Measurements from ENCODE around the gene HAPSTR1. TPM values are rescaled to one million over a fixed set of nuclear protein-coding genes. Genes with fewer than 3 reads are reported as not detected.

Gene HAPSTR1
- total and polyA plus RNA-seq, 2 experiments from 2014 or later: 9.5 to 66.0 TPM

DNA sequence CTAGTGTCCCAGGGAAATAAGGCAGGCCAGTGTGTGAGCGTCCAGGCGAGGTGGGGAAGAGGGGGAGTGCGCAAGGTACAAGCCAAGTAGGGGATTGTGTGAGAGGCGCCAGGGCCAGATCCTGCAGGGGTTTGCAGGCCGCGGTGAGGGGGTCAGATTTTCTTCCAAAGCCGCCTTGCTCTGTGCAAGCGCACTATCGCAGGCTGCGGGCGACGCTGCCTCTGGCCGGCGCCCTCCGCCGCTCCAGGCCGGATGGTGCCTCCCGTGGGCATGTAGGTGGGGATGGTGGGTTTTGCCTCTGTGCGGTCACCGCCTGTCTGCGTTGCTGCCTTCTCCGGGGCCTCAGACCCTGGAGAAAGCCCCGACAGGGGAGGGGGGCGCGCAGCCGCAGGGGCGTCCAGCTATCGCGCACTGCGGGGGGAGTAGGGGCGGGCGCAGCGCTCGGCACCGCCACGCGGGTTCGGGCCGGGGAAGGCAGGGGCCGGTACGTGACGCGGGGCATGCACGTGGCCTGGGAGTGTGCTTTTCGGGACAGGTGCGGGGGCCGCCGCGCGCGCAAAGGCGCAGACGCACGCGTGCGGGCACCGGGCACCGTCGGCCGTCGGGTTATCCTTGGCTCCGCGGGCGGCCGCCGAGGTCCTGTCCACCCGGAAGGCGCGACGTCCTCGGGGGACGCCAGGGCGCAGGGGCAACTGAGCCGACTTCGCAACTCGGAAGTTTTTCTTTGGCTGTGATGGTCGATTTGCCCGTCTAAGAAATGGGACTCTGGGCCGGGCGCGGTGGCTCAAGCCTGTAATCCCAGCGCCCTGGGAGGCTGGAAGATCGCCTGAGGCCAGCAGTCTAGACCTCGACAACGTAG is 1.1 kb upstream of the HAPSTR1 start:
- peaks cover 33% of the 10 kb centered on the region for H3K79me2 ChIP-seq (replicated peaks; ENCODE audit: insufficient read depth)
- TF ChIP-seq, protein P1, sequence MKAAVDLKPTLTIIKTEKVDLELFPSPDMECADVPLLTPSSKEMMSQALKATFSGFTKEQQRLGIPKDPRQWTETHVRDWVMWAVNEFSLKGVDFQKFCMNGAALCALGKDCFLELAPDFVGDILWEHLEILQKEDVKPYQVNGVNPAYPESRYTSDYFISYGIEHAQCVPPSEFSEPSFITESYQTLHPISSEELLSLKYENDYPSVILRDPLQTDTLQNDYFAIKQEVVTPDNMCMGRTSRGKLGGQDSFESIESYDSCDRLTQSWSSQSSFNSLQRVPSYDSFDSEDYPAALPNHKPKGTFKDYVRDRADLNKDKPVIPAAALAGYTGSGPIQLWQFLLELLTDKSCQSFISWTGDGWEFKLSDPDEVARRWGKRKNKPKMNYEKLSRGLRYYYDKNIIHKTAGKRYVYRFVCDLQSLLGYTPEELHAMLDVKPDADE (IDR thresholded peaks at IDR 0.05): 0 out of 2 replicates have a peak, but pooled peaks have one; percentile 19
- TF ChIP-seq STAT1 (IDR thresholded peaks at IDR 0.05; ENCODE audit: unreplicated experiment): no peak
- H3K4me1 ChIP-seq (ENCODE audit: insufficient read depth): peaks cover 27% of the 10 kb centered on the region
- DNase-seq (ENCODE audit: low spot score) (peak; percentile 64), ATAC-seq (peak; percentile 35)
- H3K4me2 ChIP-seq: peak overlapping the region; percentile 88
- Mint-ChIP-seq H3K27ac (peak overlapping the region; percentile 95), H3K36me3 (ENCODE audit: low read depth) (peaks cover 25% of the 10 kb centered on the region), H3K4me3 (peak overlapping the region; percentile 80), H3K27me3 (ENCODE audit: insufficient read depth, low read depth, poor library complexity) (peaks cover 20% of the 10 kb centered on the region), H3K4me1 (peaks cover 19% of the 10 kb centered on the region), H3K9me3 (peaks cover 3% of the 10 kb centered on the region; the same call in 1 of the 3 replicates)
- peak overlapping the region; percentile 90 for H2AFZ ChIP-seq
- peak overlapping the region; percentile 88 for H3K27ac ChIP-seq (ENCODE audit: low read depth)
- H3F3A ChIP-seq (replicated peaks; ENCODE audit: low read depth): peaks cover 3% of the 10 kb centered on the region; the same call in 1 of the 2 replicates
- H4K20me1 ChIP-seq (replicated peaks; ENCODE audit: insufficient read depth): peaks cover 26% of the 10 kb centered on the region
- H3K36me3 ChIP-seq (ENCODE audit: insufficient read depth): no peaks in the 10 kb centered on the region; the same call in 1 of the 2 replicates
- no peaks in the 10 kb centered on the region for H3K27me3 ChIP-seq (ENCODE audit: insufficient read depth)
- peak overlapping the region; percentile 81 for H3K4me3 ChIP-seq
- no peaks in the 10 kb centered on the region for H3K9me2 ChIP-seq (ENCODE audit: insufficient read depth)

DNA sequence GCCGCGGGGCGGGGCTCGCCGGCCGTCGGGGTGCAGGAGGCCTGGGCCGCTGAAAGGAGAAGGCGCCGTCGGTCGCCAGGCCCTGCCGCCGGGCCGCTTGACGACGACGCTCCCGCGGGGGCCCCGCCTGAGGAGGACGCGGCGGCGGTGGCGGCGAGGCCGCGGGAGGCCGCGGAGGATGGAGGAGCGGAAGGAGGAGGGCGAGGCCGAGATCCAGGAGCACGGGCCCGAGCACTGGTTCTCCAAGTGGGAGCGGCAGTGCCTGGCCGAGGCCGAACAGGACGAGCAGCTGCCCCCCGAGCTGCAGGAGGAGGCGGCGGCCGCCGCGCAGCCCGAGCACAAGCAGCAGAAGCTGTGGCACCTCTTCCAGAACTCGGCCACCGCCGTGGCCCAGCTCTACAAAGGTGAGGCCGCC is 430 bp downstream of the HAPSTR1 start:
- H3K27me3 Mint-ChIP-seq (ENCODE audit: insufficient read depth, low read depth, poor library complexity): peaks cover 20% of the 10 kb centered on the region
- Histone ChIP-seq H3K27me3 (ENCODE audit: insufficient read depth) (no peaks in the 10 kb centered on the region), H3K27ac (ENCODE audit: low read depth) (no peak overlapping the region), H3K79me2 (replicated peaks; ENCODE audit: insufficient read depth) (peaks cover 49% of the 10 kb centered on the region), H3K36me3 (ENCODE audit: insufficient read depth) (peaks cover 7% of the 10 kb centered on the region), H3K4me2 (peak overlapping the region; percentile 76), H4K20me1 (replicated peaks; ENCODE audit: insufficient read depth) (peaks cover 41% of the 10 kb centered on the region), H3K4me1 (ENCODE audit: insufficient read depth) (peaks cover 34% of the 10 kb centered on the region), H3K4me3 (peak overlapping the region; percentile 95), H2AFZ (no peak overlapping the region), H3F3A (replicated peaks; ENCODE audit: low read depth) (peaks cover 3% of the 10 kb centered on the region; the same call in 1 of the 2 replicates), H3K9me2 (ENCODE audit: insufficient read depth) (no peaks in the 10 kb centered on the region)
- no peak for DNase-seq (ENCODE audit: low spot score)
- H3K36me3 Mint-ChIP-seq (ENCODE audit: low read depth): peaks cover 38% of the 10 kb centered on the region
- H3K9me3 Mint-ChIP-seq: peaks cover 3% of the 10 kb centered on the region; the same call in 1 of the 3 replicates
- no peak for ATAC-seq
- peaks cover 26% of the 10 kb centered on the region for H3K4me1 Mint-ChIP-seq
- H3K27ac Mint-ChIP-seq: no peak overlapping the region
- peak overlapping the region; percentile 80; the same call in 2 of the 3 replicates for H3K4me3 Mint-ChIP-seq
- TF ChIP-seq EZH2 (IDR thresholded peaks at IDR 0.05; ENCODE audit: low read depth, unreplicated experiment): no peak
- TF ChIP-seq POLR2AphosphoS5 (IDR thresholded peaks at IDR 0.05; ENCODE audit: low read depth): no peak
- no peak for TF ChIP-seq ZNF331 (CRISPR knock-in tag; IDR thresholded peaks at IDR 0.05; ENCODE audit: low read depth)
- no peak for TF ChIP-seq EZH2phosphoT487 (IDR thresholded peaks at IDR 0.05; ENCODE audit: unreplicated experiment)
- TF ChIP-seq ZNF114 (CRISPR knock-in tag; IDR thresholded peaks at IDR 0.05): no peak
- TF ChIP-seq CREB1 (CRISPR knock-in tag; IDR thresholded peaks at IDR 0.05; ENCODE audit: low read depth): no peak
- TF ChIP-seq, protein P1 (IDR thresholded peaks at IDR 0.05): no peak
- no peak for TF ChIP-seq STAT1 (IDR thresholded peaks at IDR 0.05; ENCODE audit: unreplicated experiment)
- no peak for TF ChIP-seq JUNB (IDR thresholded peaks at IDR 0.05; ENCODE audit: unreplicated experiment)
- TF ChIP-seq NANOG (IDR thresholded peaks at IDR 0.05; ENCODE audit: borderline replicate concordance): no peak
- TF ChIP-seq, protein P2, sequence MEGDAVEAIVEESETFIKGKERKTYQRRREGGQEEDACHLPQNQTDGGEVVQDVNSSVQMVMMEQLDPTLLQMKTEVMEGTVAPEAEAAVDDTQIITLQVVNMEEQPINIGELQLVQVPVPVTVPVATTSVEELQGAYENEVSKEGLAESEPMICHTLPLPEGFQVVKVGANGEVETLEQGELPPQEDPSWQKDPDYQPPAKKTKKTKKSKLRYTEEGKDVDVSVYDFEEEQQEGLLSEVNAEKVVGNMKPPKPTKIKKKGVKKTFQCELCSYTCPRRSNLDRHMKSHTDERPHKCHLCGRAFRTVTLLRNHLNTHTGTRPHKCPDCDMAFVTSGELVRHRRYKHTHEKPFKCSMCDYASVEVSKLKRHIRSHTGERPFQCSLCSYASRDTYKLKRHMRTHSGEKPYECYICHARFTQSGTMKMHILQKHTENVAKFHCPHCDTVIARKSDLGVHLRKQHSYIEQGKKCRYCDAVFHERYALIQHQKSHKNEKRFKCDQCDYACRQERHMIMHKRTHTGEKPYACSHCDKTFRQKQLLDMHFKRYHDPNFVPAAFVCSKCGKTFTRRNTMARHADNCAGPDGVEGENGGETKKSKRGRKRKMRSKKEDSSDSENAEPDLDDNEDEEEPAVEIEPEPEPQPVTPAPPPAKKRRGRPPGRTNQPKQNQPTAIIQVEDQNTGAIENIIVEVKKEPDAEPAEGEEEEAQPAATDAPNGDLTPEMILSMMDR (conservative IDR thresholded peaks at IDR 0.05; ENCODE audit: low read depth in 2 of 2): no peak
- TF ChIP-seq, protein P3, sequence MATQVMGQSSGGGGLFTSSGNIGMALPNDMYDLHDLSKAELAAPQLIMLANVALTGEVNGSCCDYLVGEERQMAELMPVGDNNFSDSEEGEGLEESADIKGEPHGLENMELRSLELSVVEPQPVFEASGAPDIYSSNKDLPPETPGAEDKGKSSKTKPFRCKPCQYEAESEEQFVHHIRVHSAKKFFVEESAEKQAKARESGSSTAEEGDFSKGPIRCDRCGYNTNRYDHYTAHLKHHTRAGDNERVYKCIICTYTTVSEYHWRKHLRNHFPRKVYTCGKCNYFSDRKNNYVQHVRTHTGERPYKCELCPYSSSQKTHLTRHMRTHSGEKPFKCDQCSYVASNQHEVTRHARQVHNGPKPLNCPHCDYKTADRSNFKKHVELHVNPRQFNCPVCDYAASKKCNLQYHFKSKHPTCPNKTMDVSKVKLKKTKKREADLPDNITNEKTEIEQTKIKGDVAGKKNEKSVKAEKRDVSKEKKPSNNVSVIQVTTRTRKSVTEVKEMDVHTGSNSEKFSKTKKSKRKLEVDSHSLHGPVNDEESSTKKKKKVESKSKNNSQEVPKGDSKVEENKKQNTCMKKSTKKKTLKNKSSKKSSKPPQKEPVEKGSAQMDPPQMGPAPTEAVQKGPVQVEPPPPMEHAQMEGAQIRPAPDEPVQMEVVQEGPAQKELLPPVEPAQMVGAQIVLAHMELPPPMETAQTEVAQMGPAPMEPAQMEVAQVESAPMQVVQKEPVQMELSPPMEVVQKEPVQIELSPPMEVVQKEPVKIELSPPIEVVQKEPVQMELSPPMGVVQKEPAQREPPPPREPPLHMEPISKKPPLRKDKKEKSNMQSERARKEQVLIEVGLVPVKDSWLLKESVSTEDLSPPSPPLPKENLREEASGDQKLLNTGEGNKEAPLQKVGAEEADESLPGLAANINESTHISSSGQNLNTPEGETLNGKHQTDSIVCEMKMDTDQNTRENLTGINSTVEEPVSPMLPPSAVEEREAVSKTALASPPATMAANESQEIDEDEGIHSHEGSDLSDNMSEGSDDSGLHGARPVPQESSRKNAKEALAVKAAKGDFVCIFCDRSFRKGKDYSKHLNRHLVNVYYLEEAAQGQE (IDR thresholded peaks at IDR 0.05; ENCODE audit: unreplicated experiment): no peak
